Measurements from ENCODE around the gene CFAP92. TPM values are rescaled to one million over a fixed set of nuclear protein-coding genes. Genes with fewer than 3 reads are reported as not detected.

Gene CFAP92
- total and polyA plus RNA-seq, 7 donors, result under 0.01 to 1.2 (median 0.61) TPM; not detected in 2

- Histone ChIP-seq H3K4me1 (peaks cover 0 to 5% (median 0%) of the 10 kb centered on the region in 4 donors), H3K4me3 (no peak overlapping the region), H3K9me3 (peaks cover 8 to 18% (median 14%) of the 10 kb centered on the region in 4 donors), H3K27ac (no peak overlapping the region), H3K27me3 (no peaks in the 10 kb centered on the region), H3K36me3 (no peaks in the 10 kb centered on the region)
- intact Hi-C loops (cut with DNase I), result no loop called here
- no peak for TF ChIP-seq POLR2A (IDR thresholded peaks at IDR 0.05)
- TF ChIP-seq CTCF (IDR thresholded peaks at IDR 0.05), result peak in 1 of 4 experiments; percentile 14
- TF ChIP-seq EP300 (IDR thresholded peaks at IDR 0.05), result no peak
- DNase-seq, result no peak
- 78 to 86% methylated on average over 3 of the region's 3 CpGs for WGBS, 2 donors
Measured at GRCh38 chr3:128863560-128863959, 130.3 kb downstream of the CFAP92 start.

GRCh38 chr3:128861491-128861890, 132.4 kb downstream of the CFAP92 start:
- intact Hi-C loops (cut with DNase I), result no loop called here
- no peaks in the 10 kb centered on the region for H3K27me3 ChIP-seq
- peaks cover 8 to 18% (median 16%) of the 10 kb centered on the region in 4 donors for H3K9me3 ChIP-seq
- no peak overlapping the region for H3K27ac ChIP-seq
- no peak for TF ChIP-seq EP300 (IDR thresholded peaks at IDR 0.05)
- no peak for TF ChIP-seq POLR2A (IDR thresholded peaks at IDR 0.05)
- TF ChIP-seq POLR2AphosphoS5 (IDR thresholded peaks at IDR 0.05), result no peak
- no peak for TF ChIP-seq CTCF (IDR thresholded peaks at IDR 0.05)
- no peaks in the 10 kb centered on the region for H3K36me3 ChIP-seq
- peaks cover 0 to 5% (median 0%) of the 10 kb centered on the region in 4 donors for H3K4me1 ChIP-seq
- no peak overlapping the region for H3K4me3 ChIP-seq
- DNase-seq, result no peak
- WGBS, 2 donors, result 92 to 94% methylated on average over 6 of the region's 6 CpGs

Small RNA genes lying within 50 kb of the gene (small RNA-seq; reads per million reads assigned to genes)
- 0 reads per million in 3 donors for gene AC112484.4

Other genes with a start within 250 kb of the CFAP92 start
- gene ACAD9, start 114.5 kb downstream of the CFAP92 start, total RNA-seq, result 10 to 100 TPM; 30.3 to 40.5 (median 34.4) TPM
- 10 to 100 TPM; 16.2 to 32.4 (median 18.5) TPM for gene ACAD9, start 114.5 kb downstream of the CFAP92 start, polyA plus RNA-seq
- gene EFCC1, start 7.2 kb upstream of the CFAP92 start, total RNA-seq, result 10 to 100 TPM in 1 of 4 donors, 1 to 10 TPM in 3; 4.6 to 15.0 (median 5.3) TPM
- gene EFCC1, start 7.2 kb upstream of the CFAP92 start, polyA plus RNA-seq, result 1 to 10 TPM in 2 of 3 donors, under 1 TPM in 1; 0.46 to 2.4 (median 1.9) TPM
- not detected for gene GP9, start 66.7 kb upstream of the CFAP92 start, total RNA-seq
- under 1 TPM in 1 of 3 donors, not detected in 2; 0.26 TPM for gene GP9, start 66.7 kb upstream of the CFAP92 start, polyA plus RNA-seq
- 1 to 10 TPM; 2.8 to 5.8 (median 4.0) TPM for gene RAB43, start 127.7 kb upstream of the CFAP92 start, total RNA-seq
- gene RAB43, start 127.7 kb upstream of the CFAP92 start, polyA plus RNA-seq, result 10 to 100 TPM in 2 of 3 donors, 1 to 10 TPM in 1; 9.6 to 31.3 (median 10.9) TPM
- gene ISY1, start 167.0 kb upstream of the CFAP92 start, total RNA-seq, result 10 to 100 TPM; 18.0 to 26.0 (median 22.5) TPM
- gene ISY1, start 167.0 kb upstream of the CFAP92 start, polyA plus RNA-seq, result 10 to 100 TPM; 25.2 to 31.2 (median 28.2) TPM
- gene CNBP, start 189.8 kb upstream of the CFAP92 start, total RNA-seq, result 100 to 1,000 TPM; 398 to 687 (median 623) TPM
- 100 to 1,000 TPM; 251 to 392 (median 343) TPM for gene CNBP, start 189.8 kb upstream of the CFAP92 start, polyA plus RNA-seq

Data from sigmoid colon (tissue), 7 donors.